ENCODE data around the gene HGF.
"Not testable (repeated sequence)": the region's sequence is repeated elsewhere in the genome, so short reads cannot be mapped to it uniquely, and the experiment has no call there.

HGF gene

DNA sequence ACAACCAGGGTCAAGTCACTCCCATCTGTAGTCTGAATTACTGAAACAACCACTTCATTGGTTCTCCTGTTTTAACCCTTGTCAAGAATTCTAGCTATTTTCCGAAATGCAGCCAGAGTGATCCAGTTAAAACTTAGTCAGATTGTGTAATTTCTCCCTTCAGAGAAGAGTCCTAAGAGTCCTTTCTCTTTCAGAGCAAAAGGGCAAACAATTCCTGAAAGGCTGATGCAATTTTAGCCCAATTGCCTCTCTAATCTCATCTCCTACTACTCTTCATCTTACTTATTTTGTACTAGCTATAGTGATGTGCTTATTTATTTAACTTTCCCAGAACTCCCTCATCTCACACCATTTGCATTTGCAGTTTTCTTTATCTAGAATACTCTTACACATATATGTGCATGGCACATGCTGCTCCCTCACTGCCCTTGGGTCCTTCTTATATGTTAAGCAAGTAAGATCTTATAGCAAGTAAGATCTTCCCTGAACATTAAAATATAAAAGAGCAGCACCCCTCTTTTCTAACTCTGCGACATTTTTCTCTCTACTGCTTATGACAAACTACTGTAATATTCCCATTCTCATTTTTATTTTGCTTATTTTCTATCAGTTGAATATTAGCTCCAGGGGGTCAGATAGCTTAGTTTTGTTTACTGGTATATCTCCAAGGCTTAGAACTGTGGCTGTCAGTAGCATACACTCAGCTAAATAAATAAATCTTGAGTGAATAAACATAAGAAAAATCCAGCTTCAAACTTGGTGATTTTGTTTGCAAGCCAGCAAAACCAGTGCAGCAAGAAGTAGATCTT lies 44.6 kb downstream of the HGF start:
- no peak overlapping the region for H3K9ac ChIP-seq (ENCODE audit: low read length)
- H3K4me2 ChIP-seq (ENCODE audit: low read depth, low read length, poor library complexity, severe bottlenecking) = no peak overlapping the region
- no peak overlapping the region for H3K4me3 ChIP-seq (ENCODE audit: insufficient read depth, low read length, poor library complexity, severe bottlenecking)
- no peak overlapping the region for H3K27ac ChIP-seq (ENCODE audit: low read depth, low read length)
- no peak for TF ChIP-seq CTCF (IDR thresholded peaks at IDR 0.05; ENCODE audit: insufficient read depth, low read length, poor library complexity, severe bottlenecking)
- TF ChIP-seq EZH2phosphoT487 (conservative IDR thresholded peaks at IDR 0.05; ENCODE audit: low read length) = no peak
- H3K79me2 ChIP-seq (ENCODE audit: insufficient read depth, low read length) = no peaks in the 10 kb centered on the region
- H2AFZ ChIP-seq (ENCODE audit: low read depth, low read length, severe bottlenecking) = no peak overlapping the region
- H3K9me2 ChIP-seq (replicated peaks; ENCODE audit: insufficient read depth, low read length) = no peaks in the 10 kb centered on the region
- no peaks in the 10 kb centered on the region for H3K9me3 ChIP-seq (ENCODE audit: insufficient read depth, low read length)
- no peaks in the 10 kb centered on the region for H4K20me1 ChIP-seq (ENCODE audit: low read depth, low read length)
- no peaks in the 10 kb centered on the region for H3F3A ChIP-seq (ENCODE audit: insufficient read depth)
- H3K27me3 ChIP-seq (ENCODE audit: low read length) = no peaks in the 10 kb centered on the region
- H3K36me3 ChIP-seq (ENCODE audit: low read length) = no peaks in the 10 kb centered on the region

DNA sequence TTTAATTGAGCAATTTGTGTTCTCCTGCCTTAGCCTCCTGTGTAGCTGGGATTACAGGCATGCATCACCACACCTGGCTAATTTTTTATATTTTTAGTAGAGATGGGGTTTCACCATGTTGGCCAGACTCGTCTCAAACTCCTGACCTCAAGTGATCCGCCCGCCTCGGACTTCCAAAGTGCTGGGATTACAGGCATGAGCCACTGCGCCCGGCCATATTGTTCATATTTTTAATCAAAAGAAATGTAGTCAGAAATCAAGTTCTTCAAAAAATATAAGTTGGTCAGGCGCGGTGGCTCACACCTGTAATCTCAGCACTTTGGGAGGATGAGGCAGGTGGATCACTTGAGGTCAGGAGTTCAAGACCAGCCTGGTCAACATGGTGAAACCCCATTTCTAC lies 47.6 kb downstream of the HGF start:
- H3K27ac ChIP-seq (ENCODE audit: low read depth, low read length); H3K36me3 ChIP-seq (ENCODE audit: low read length): not testable (repeated sequence)

GRCh38 chr7:81721437-81721836 lies 48.4 kb downstream of the HGF start:
- no peak for TF ChIP-seq EZH2phosphoT487 (conservative IDR thresholded peaks at IDR 0.05; ENCODE audit: low read length)
- Histone ChIP-seq H2AFZ (ENCODE audit: low read depth, low read length, severe bottlenecking) (no peak overlapping the region), H3F3A (ENCODE audit: insufficient read depth) (no peaks in the 10 kb centered on the region), H3K27me3 (ENCODE audit: low read length) (no peaks in the 10 kb centered on the region), H3K9me2 (replicated peaks; ENCODE audit: insufficient read depth, low read length) (no peaks in the 10 kb centered on the region), H3K27ac (ENCODE audit: low read depth, low read length) (no peak overlapping the region), H3K79me2 (ENCODE audit: insufficient read depth, low read length) (no peaks in the 10 kb centered on the region), H3K4me2 (ENCODE audit: low read depth, low read length, poor library complexity, severe bottlenecking) (no peak overlapping the region), H3K9ac (ENCODE audit: low read length) (no peak overlapping the region), H3K9me3 (ENCODE audit: insufficient read depth, low read length) (no peaks in the 10 kb centered on the region), H3K4me3 (ENCODE audit: insufficient read depth, low read length, poor library complexity, severe bottlenecking) (no peak overlapping the region), H4K20me1 (ENCODE audit: low read depth, low read length) (no peaks in the 10 kb centered on the region), H3K36me3 (ENCODE audit: low read length) (no peaks in the 10 kb centered on the region)

More for the DNA sequence above, 47.6 kb downstream of the HGF start:
- not testable (repeated sequence) for H3K9me2 ChIP-seq (replicated peaks; ENCODE audit: insufficient read depth, low read length); H3K9ac ChIP-seq (ENCODE audit: low read length); H3K4me3 ChIP-seq (ENCODE audit: insufficient read depth, low read length, poor library complexity, severe bottlenecking); H3K79me2 ChIP-seq (ENCODE audit: insufficient read depth, low read length); H2AFZ ChIP-seq (ENCODE audit: low read depth, low read length, severe bottlenecking); H3F3A ChIP-seq (ENCODE audit: insufficient read depth); H3K4me2 ChIP-seq (ENCODE audit: low read depth, low read length, poor library complexity, severe bottlenecking); H4K20me1 ChIP-seq (ENCODE audit: low read depth, low read length); H3K9me3 ChIP-seq (ENCODE audit: insufficient read depth, low read length); H3K27me3 ChIP-seq (ENCODE audit: low read length)

DNA sequence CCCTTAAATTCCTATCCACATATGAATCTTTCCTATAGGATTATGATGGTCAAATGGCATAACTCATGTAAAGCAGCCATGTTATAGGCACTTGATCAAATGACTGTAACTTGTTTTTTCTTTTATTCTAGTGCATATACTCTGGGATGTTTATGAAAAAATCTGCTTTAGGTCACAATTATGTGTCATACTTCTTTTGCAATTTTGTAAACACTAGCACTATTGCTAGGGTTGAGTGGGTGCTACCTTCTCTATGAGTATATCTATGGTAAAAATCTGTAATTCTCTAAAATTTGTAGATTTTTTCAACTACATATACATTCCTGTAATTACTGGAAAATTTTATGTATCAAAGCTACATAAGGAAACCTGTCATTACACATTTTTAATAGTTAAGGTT lies 50.0 kb downstream of the HGF start:
- Histone ChIP-seq H3F3A (ENCODE audit: insufficient read depth) (no peaks in the 10 kb centered on the region), H3K4me2 (ENCODE audit: low read depth, low read length, poor library complexity, severe bottlenecking) (no peak overlapping the region), H3K79me2 (ENCODE audit: insufficient read depth, low read length) (no peaks in the 10 kb centered on the region), H3K27me3 (ENCODE audit: low read length) (no peaks in the 10 kb centered on the region), H3K9me2 (replicated peaks; ENCODE audit: insufficient read depth, low read length) (no peaks in the 10 kb centered on the region), H3K27ac (ENCODE audit: low read depth, low read length) (no peak overlapping the region), H3K4me3 (ENCODE audit: insufficient read depth, low read length, poor library complexity, severe bottlenecking) (no peak overlapping the region), H3K9ac (ENCODE audit: low read length) (no peak overlapping the region), H3K9me3 (ENCODE audit: insufficient read depth, low read length) (no peaks in the 10 kb centered on the region), H4K20me1 (ENCODE audit: low read depth, low read length) (no peaks in the 10 kb centered on the region), H3K36me3 (ENCODE audit: low read length) (no peaks in the 10 kb centered on the region), H2AFZ (ENCODE audit: low read depth, low read length, severe bottlenecking) (no peak overlapping the region)
- TF ChIP-seq EZH2phosphoT487 (conservative IDR thresholded peaks at IDR 0.05; ENCODE audit: low read length) (no peak), CTCF (IDR thresholded peaks at IDR 0.05; ENCODE audit: insufficient read depth, low read length, poor library complexity, severe bottlenecking) (no peak)
